Measurements from ENCODE around the gene SERPINA5. TPM values are rescaled to one million over a fixed set of nuclear protein-coding genes. Genes with fewer than 3 reads are reported as not detected.
A peak's percentile ranks its signal among the peaks of the same experiment; 100 is the strongest.

Gene SERPINA5
- total and polyA plus RNA-seq, 2 of the 8 experiments (the other 6 are each of a cell fraction or from before 2014, with no cell fraction given): 1.8 to 1.9 TPM

GRCh38 chr14:94615823-94616570 is 34.8 kb downstream of the SERPINA5 start:
- no peak overlapping the region for H3K4ac ChIP-seq (replicated peaks; ENCODE audit: insufficient read length, low read depth, low read length)
- no peak overlapping the region for H2BK20ac ChIP-seq (ENCODE audit: low read length)
- WGBS, 2 experiments (ENCODE audit: extremely low coverage in 1 of 2, insufficient coverage in 1 of 2, insufficient read length in 1 of 2, insufficient replicate concordance in 2 of 2, low coverage in 1 of 2, low lambda C conversion rate in 2 of 2, missing lambda C conversion rate in 1 of 2): 87% methylated on average over 8 of the region's 8 CpGs; no CpG with 5 or more reads in 1 of the 2 experiments
- H2BK5ac ChIP-seq (ENCODE audit: low read depth, low read length): no peak overlapping the region
- no peaks in the 10 kb centered on the region for H3K27me3 ChIP-seq (replicated peaks in 1 of 4; ENCODE audit: control insufficient read depth in 3 of 4, extremely low read depth in 1 of 4, insufficient read depth in 3 of 4, low read length in 3 of 4)
- H4K91ac ChIP-seq (replicated peaks; ENCODE audit: insufficient read length, low read length): no peak overlapping the region
- ChIA-PET POLR2A (ENCODE audit: partially characterized antibody) (no interaction called here), CTCF (ENCODE audit: partially characterized antibody) (no interaction called here)
- H3K36me3 ChIP-seq (ENCODE audit: control insufficient read depth in 2 of 4, insufficient read depth in 4 of 4, low read length in 3 of 4): 0 out of 8 replicates have a peak, but pooled peaks cover 0 to 2% (median 0%) of the 10 kb centered on the region in 4 experiments
- no peak overlapping the region for H3K4me3 ChIP-seq (ENCODE audit: extremely low read depth in 1 of 4, insufficient read depth in 2 of 4, low read depth in 3 of 4, low read length in 4 of 4)
- no peak overlapping the region for H2AK5ac ChIP-seq (ENCODE audit: low read depth, low read length)
- H3K9ac ChIP-seq (replicated peaks in 1 of 4; ENCODE audit: extremely low read depth in 1 of 4, low read depth in 3 of 4, low read length in 3 of 4): no peak overlapping the region; a peak in 1 of 7 replicates
- FAIRE-seq (no peak), DNase-seq (ENCODE audit: low read depth in 1 of 2, low spot score in 2 of 2) (no peak)
- no peak overlapping the region for H3K4me2 ChIP-seq (ENCODE audit: insufficient read depth in 1 of 2, low read depth in 2 of 2, low read length in 2 of 2)
- H4K5ac ChIP-seq (ENCODE audit: insufficient read length, low read depth, low read length): no peak overlapping the region
- H3K4me1 ChIP-seq (replicated peaks in 1 of 4; ENCODE audit: control insufficient read depth in 3 of 4, insufficient read depth in 4 of 4, low read length in 3 of 4): no peaks in the 10 kb centered on the region; a peak in 1 of 7 replicates
- H4K20me1 ChIP-seq (replicated peaks in 1 of 2; ENCODE audit: control insufficient read depth in 1 of 2, insufficient read depth in 2 of 2, low read length in 2 of 2): no peaks in the 10 kb centered on the region
- no peak overlapping the region for H3K56ac ChIP-seq (replicated peaks; ENCODE audit: insufficient read length, low read depth, low read length)
- no peak overlapping the region for H4K8ac ChIP-seq (ENCODE audit: extremely low read depth, insufficient read depth, low read length)
- H2BK120ac ChIP-seq (replicated peaks; ENCODE audit: low read depth, low read length): no peak overlapping the region
- H3K9me3 ChIP-seq (ENCODE audit: insufficient read depth in 2 of 2, low read depth in 1 of 2, low read length in 1 of 2): peaks cover 14 to 28% of the 10 kb centered on the region in 2 experiments
- H3K23me2 ChIP-seq (ENCODE audit: low read depth, low read length): no peaks in the 10 kb centered on the region
- no peaks in the 10 kb centered on the region for H3K79me2 ChIP-seq (ENCODE audit: control insufficient read depth in 1 of 2, insufficient read depth in 2 of 2, low read length in 2 of 2)
- H3K27ac ChIP-seq (ENCODE audit: low read depth, low read length): no peak overlapping the region
- H3K23ac ChIP-seq (ENCODE audit: insufficient read length): no peak overlapping the region
- H2BK12ac ChIP-seq (ENCODE audit: low read depth, low read length): no peak overlapping the region
- TF ChIP-seq POU5F1 (IDR thresholded peaks at IDR 0.05; ENCODE audit: low read depth, low read length) (no peak), SAP30 (IDR thresholded peaks at IDR 0.05; ENCODE audit: insufficient read depth, insufficient replicate concordance, low read length) (no peak), TAF1 (IDR thresholded peaks at IDR 0.05; ENCODE audit: low read depth, low read length) (no peak), YY1 (IDR thresholded peaks at IDR 0.05; ENCODE audit: low read depth, low read length) (no peak), KDM1A (IDR thresholded peaks at IDR 0.05; ENCODE audit: borderline replicate concordance, low read length) (no peak), RBBP5 (IDR thresholded peaks at IDR 0.05; ENCODE audit: borderline replicate concordance, low read depth, low read length) (no peak), POLR2A (IDR thresholded peaks at IDR 0.05; ENCODE audit: control extremely low read depth in 1 of 2, low read depth in 2 of 2, low read length in 2 of 2) (no peak)
- no peak overlapping the region for H3K18ac ChIP-seq (ENCODE audit: extremely low read depth, low read length)
- H3K14ac ChIP-seq (ENCODE audit: insufficient read length): no peak overlapping the region
- H3K79me1 ChIP-seq (ENCODE audit: low read depth, low read length): no peaks in the 10 kb centered on the region
- peak overlapping the region; percentile 32; the same call in 1 of the 2 replicates for H2AFZ ChIP-seq (ENCODE audit: low read length)
- H2BK15ac ChIP-seq (ENCODE audit: low read length): no peak overlapping the region

Measured in H1 (cell line).